Measurements from ENCODE around the gene ROBO4. TPM values are rescaled to one million over a fixed set of nuclear protein-coding genes. Genes with fewer than 3 reads are reported as not detected.

The ROBO4 gene
- total RNA-seq, 4 donors from 2014 or later = 4.8 to 31.8 (median 6.4) TPM

DNA sequence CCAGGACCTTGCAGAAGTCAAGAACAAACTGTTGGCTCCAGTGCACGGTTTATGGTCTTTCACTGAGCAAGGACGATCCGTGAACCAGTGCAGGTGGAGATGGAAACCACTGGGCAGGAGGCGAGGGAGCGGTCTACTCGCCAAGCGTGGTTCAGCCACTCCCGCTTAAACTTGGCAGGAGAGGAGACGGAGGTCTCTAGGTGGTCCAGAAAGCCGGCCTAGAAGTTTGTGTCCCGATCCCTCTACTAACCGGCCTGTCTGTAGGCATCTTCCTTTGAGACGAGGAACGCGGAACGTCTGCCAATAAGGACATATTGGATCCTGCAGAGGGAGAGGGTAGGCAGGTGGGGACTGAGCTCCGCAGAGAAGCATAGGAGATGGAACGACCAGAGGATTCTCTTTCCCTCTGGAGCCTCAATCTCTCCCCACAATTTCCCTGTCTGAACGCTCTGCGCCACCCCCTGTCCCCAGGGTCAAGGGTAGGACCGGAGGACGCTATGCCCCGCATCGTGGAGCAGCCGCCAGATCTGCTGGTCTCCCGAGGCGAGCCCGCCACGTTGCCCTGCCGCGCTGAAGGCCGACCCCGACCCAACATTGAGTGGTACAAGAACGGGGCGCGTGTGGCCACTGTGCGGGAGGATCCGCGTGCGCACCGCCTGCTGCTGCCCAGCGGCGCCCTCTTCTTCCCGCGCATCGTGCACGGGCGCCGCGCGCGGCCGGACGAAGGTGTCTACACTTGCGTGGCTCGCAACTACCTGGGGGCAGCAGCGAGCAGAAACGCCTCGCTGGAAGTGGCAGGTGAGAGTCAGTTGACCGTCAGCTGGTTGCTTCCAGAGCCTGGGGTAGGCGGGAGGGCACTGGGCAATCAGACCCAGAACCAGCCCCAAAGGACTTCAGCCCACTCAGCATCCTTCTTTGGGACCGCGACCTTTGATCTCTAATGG is 29.1 kb downstream of the ROBO4 start:
- Histone ChIP-seq H3K4me3 (no peak overlapping the region), H3K4me1 (peaks cover 8 to 40% (median 15%) of the 10 kb centered on the region in 4 donors), H3K27ac (no peak overlapping the region), H3K36me3 (no peaks in the 10 kb centered on the region), H3K9me3 (no peaks in the 10 kb centered on the region), H3K27me3 (peaks cover 100% of the 10 kb centered on the region)
- WGBS, 2 donors (ENCODE audit: low coverage in 1 of 2) = 12 to 15% methylated on average over 8 to 46 of the region's 63 CpGs
- no peak for TF ChIP-seq POLR2AphosphoS5 (IDR thresholded peaks at IDR 0.05)
- TF ChIP-seq, protein P1, sequence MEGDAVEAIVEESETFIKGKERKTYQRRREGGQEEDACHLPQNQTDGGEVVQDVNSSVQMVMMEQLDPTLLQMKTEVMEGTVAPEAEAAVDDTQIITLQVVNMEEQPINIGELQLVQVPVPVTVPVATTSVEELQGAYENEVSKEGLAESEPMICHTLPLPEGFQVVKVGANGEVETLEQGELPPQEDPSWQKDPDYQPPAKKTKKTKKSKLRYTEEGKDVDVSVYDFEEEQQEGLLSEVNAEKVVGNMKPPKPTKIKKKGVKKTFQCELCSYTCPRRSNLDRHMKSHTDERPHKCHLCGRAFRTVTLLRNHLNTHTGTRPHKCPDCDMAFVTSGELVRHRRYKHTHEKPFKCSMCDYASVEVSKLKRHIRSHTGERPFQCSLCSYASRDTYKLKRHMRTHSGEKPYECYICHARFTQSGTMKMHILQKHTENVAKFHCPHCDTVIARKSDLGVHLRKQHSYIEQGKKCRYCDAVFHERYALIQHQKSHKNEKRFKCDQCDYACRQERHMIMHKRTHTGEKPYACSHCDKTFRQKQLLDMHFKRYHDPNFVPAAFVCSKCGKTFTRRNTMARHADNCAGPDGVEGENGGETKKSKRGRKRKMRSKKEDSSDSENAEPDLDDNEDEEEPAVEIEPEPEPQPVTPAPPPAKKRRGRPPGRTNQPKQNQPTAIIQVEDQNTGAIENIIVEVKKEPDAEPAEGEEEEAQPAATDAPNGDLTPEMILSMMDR (IDR thresholded peaks at IDR 0.05) = no peak
- intact Hi-C loops (cut with DNase I; ENCODE audit: low total_unique reads) = loop anchor here (10.0 kb wide), 1 partner anchor 204 kb away; no protein-coding TSS in a partner anchor
- in situ Hi-C loops (cut with MboI; ENCODE audit: low pct_ligation_motif_present in 1 of 4, low pct_unique_long_range_greater_than_20kb in 1 of 4, low sequenced_read_pairs in 3 of 4) = loop anchor here in 1 of 4 donors (25.0 kb wide), 1 partner anchor 456 kb away; the partner anchor contains the start of gene OR8B4
- DNase-seq = no peak

GRCh38 chr11:124867700-124868099 is 30.0 kb downstream of the ROBO4 start:
- no peak for TF ChIP-seq POLR2A (IDR thresholded peaks at IDR 0.05)
- TF ChIP-seq, protein P1 (IDR thresholded peaks at IDR 0.05) = peak in 4 of 5 experiments; percentile 29 to 48 (median 38)
- Histone ChIP-seq H3K27me3 (peaks cover 100% of the 10 kb centered on the region), H3K36me3 (no peaks in the 10 kb centered on the region), H3K4me3 (no peak overlapping the region), H3K4me1 (peaks cover 12 to 49% (median 22%) of the 10 kb centered on the region in 4 donors), H3K9me3 (no peaks in the 10 kb centered on the region), H3K27ac (no peak overlapping the region)
- DNase-seq = no peak
- in situ Hi-C loops (cut with MboI; ENCODE audit: low pct_ligation_motif_present in 1 of 4, low pct_unique_long_range_greater_than_20kb in 1 of 4, low sequenced_read_pairs in 3 of 4) (loop anchor here in 1 of 4 donors (25.0 kb wide), 1 partner anchor 455 kb away; the partner anchor contains the start of gene OR8B4), intact Hi-C loops (cut with DNase I; ENCODE audit: low total_unique reads) (loop anchor here (10.0 kb wide), 1 partner anchor 203 kb away; no protein-coding TSS in a partner anchor)
- 5 to 6% methylated on average over 6 to 8 of the region's 8 CpGs for WGBS, 2 donors (ENCODE audit: low coverage in 1 of 2)

DNA sequence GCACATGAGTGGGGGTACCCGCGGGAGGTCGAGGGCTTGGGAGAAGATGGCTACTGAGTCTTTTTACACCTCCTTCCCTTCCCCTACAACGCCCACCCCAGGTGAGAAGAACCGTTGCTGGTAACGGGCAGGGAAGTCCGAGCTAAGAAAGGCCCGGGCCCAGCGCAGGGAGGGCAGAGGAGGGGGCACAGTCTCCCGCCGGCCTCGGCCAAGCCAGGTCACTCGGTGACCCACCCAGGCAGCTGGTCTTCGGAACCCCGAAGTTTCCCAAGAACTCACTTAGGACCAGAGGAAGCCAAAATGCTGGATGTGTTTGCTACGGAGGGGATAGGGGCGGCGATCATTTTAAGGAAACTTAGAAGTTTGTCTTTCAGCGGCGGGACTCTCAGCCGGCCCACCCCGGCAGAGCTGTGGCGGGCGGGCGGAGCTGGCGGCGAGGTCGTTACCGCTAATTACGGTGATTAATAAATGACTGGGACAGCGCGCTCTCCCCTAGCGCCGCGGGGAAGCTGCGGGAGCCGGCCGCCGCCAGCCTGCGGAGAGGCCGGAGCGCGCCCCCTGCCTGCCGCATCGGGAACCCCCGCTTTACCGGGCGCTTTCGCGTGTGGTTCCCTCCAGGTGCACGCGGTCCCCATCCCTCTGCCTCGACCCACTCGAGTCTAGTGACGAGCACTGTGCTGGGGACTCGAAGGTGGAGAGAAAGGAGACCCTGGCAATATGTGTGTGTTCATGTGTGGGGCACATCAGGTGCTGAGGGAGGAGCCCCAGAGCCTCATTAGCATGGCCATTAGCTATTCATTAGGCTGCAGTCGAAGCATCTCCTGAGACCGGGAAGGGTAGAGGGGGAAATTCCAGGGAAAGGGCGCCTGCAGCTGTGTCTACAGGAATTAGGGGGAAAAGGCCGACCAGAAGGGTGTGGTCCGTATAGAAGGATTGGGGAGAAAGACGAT is 31.5 kb downstream of the ROBO4 start:
- peak; percentile 31 for DNase-seq
- no peak overlapping the region for H3K27ac ChIP-seq
- 4 to 10% methylated on average over 8 to 41 of the region's 62 CpGs for WGBS, 2 donors (ENCODE audit: low coverage in 1 of 2)
- H3K4me3 ChIP-seq = peak overlapping the region in 2 of 4 donors; percentile 9 to 42
- TF ChIP-seq, protein P1 (IDR thresholded peaks at IDR 0.05) = peak; percentile 51 to 78 (median 77)
- TF ChIP-seq POLR2AphosphoS5 (IDR thresholded peaks at IDR 0.05) = no peak
- in situ Hi-C loops (cut with MboI; ENCODE audit: low pct_ligation_motif_present in 1 of 4, low pct_unique_long_range_greater_than_20kb in 1 of 4, low sequenced_read_pairs in 3 of 4) = loop anchor here in 1 of 4 donors (25.0 kb wide), 1 partner anchor 454 kb away; the partner anchor contains the start of gene OR8B4
- H3K4me1 ChIP-seq = peaks cover 12 to 49% (median 22%) of the 10 kb centered on the region in 4 donors
- no peaks in the 10 kb centered on the region for H3K36me3 ChIP-seq
- peaks cover 100% of the 10 kb centered on the region for H3K27me3 ChIP-seq
- intact Hi-C loops (cut with DNase I; ENCODE audit: low total_unique reads) = loop anchor here (10.0 kb wide), 1 partner anchor 201 kb away; no protein-coding TSS in a partner anchor
- H3K9me3 ChIP-seq = no peaks in the 10 kb centered on the region
